ENCODE measurements around the gene SLC47A2.

- TF ChIP-seq POLR2A (IDR thresholded peaks at IDR 0.05; ENCODE audit: low read depth, low read length), result no peak; the same call in 1 of the 2 replicates
- TF ChIP-seq POLR2AphosphoS5 (IDR thresholded peaks at IDR 0.05; ENCODE audit: low read depth, low read length), result no peak
- TF ChIP-seq TAF1 (IDR thresholded peaks at IDR 0.05; ENCODE audit: low read depth, low read length), result no peak
Measured at GRCh38 chr17:19647697-19648474, 68.5 kb downstream of the SLC47A2 start.

Data from GM12891 (cell line).